H1 (cell line): Measurements from ENCODE around the gene GNB1L. TPM values are rescaled to one million over a fixed set of nuclear protein-coding genes. Genes with fewer than 3 reads are reported as not detected.
A peak's percentile ranks its signal among the peaks of the same experiment; 100 is the strongest.

Experiments
- CTCF ChIA-PET: fragments of 300-600 bp; sonication (Branson Sonifier 250); formaldehyde crosslinking; loops from one replicate; lab custom pipeline; 2021; ENCODE audit not compliant: partially characterized antibody; lab: Charles Lee
- POLR2A ChIA-PET: fragments of 300-600 bp; sonication (Branson Sonifier 250); formaldehyde crosslinking; loops from one replicate; lab custom pipeline; 2021; ENCODE audit warnings: inconsistent platforms; ENCODE audit not compliant: partially characterized antibody; lab: Charles Lee
- DNase-seq, 2 experiments: peaks; one replicate each; pipeline versions ENCODE4 v3.0.0 to v3.0.0-alpha.2; 2010 to 2022; ENCODE audit warnings: low spot score in 2 of 2, low read depth in 1 of 2, mixed read lengths in 1 of 2
- FAIRE-seq: peaks from 2 replicates; lab custom pipeline; 2011; peaks lifted over from hg19 to GRCh38; lab: Jason Lieb, UNC
- H2AFZ ChIP-seq: 2 replicates; pipeline ENCODE4 v1.8.1; 2012; ENCODE audit warnings: low read length, inconsistent platforms
- H2AK5ac ChIP-seq: 2 replicates; pipeline ENCODE4 v1.6.1; 2013; ENCODE audit warnings: low read depth, low read length
- H2BK120ac ChIP-seq: replicated peaks from 2 replicates; pipeline ENCODE3; 2013; ENCODE audit warnings: low read depth, low read length, inconsistent platforms
- H2BK12ac ChIP-seq: 2 replicates; pipeline ENCODE4 v1.6.1; 2013; ENCODE audit warnings: low read depth, low read length
- H2BK15ac ChIP-seq: 2 replicates; pipeline ENCODE4 v1.6.1; 2013; ENCODE audit warnings: low read length
- H2BK20ac ChIP-seq: 2 replicates; pipeline ENCODE4 v1.6.1; 2013; ENCODE audit warnings: low read length
- H2BK5ac ChIP-seq: 2 replicates; pipeline ENCODE4 v1.6.1; 2013; ENCODE audit warnings: low read depth, low read length
- H3K14ac ChIP-seq: 2 replicates; pipeline ENCODE4 v1.6.1; 2013; ENCODE audit warnings: inconsistent platforms; ENCODE audit not compliant: insufficient read length
- H3K18ac ChIP-seq: 2 replicates; pipeline ENCODE4 v1.6.1; 2013; ENCODE audit warnings: low read length; ENCODE audit errors: extremely low read depth
- H3K23ac ChIP-seq: 2 replicates; pipeline ENCODE4 v1.6.1; 2013; ENCODE audit warnings: inconsistent platforms; ENCODE audit not compliant: insufficient read length
- H3K23me2 ChIP-seq: 2 replicates; pipeline ENCODE4 v1.6.1; 2013; ENCODE audit warnings: low read depth, low read length
- H3K27ac ChIP-seq: 2 replicates; pipeline ENCODE4 v1.6.1; 2011; ENCODE audit warnings: low read depth, low read length, inconsistent platforms
- H3K27me3 ChIP-seq, 4 experiments: replicated peaks in 1 of 4; 1 replicate in 1 of 4; 2 replicates in 3 of 4; pipeline versions ENCODE4 v1.6.1 to v1.8.1; 2011 to 2013; ENCODE audit warnings: low read length in 3 of 4, mild to moderate bottlenecking in 3 of 4, inconsistent platforms in 2 of 4, mixed read lengths in 2 of 4, moderate library complexity in 1 of 4; ENCODE audit not compliant: control insufficient read depth in 3 of 4, insufficient read depth in 3 of 4; ENCODE audit errors: extremely low read depth in 1 of 4
- H3K36me3 ChIP-seq, 4 experiments: 2 replicates each; pipeline versions ENCODE4 v1.6.1 to v1.8.1; 2011 to 2013; ENCODE audit warnings: mild to moderate bottlenecking in 4 of 4, low read length in 3 of 4, moderate library complexity in 2 of 4, control low read depth in 1 of 4, inconsistent platforms in 1 of 4; ENCODE audit not compliant: insufficient read depth in 4 of 4, control insufficient read depth in 2 of 4
- H3K4ac ChIP-seq: replicated peaks from 2 replicates; pipeline ENCODE3; 2013; ENCODE audit warnings: low read length, low read depth, mixed read lengths, inconsistent platforms; ENCODE audit not compliant: insufficient read length
- H3K4me1 ChIP-seq, 4 experiments: replicated peaks in 1 of 4; 1 replicate in 1 of 4; 2 replicates in 3 of 4; pipeline versions ENCODE4 v1.6.1 to v1.8.1; 2011 to 2013; ENCODE audit warnings: low read length in 3 of 4, inconsistent platforms in 2 of 4, mixed read lengths in 1 of 4; ENCODE audit not compliant: insufficient read depth in 4 of 4, control insufficient read depth in 3 of 4
- H3K4me2 ChIP-seq, 2 experiments: 2 replicates each; pipeline versions ENCODE4 v1.6.1 to v1.8.1; 2011 to 2013; ENCODE audit warnings: low read depth in 2 of 2, low read length in 2 of 2, control low read depth in 1 of 2, inconsistent platforms in 1 of 2, mild to moderate bottlenecking in 1 of 2; ENCODE audit not compliant: insufficient read depth in 1 of 2
- H3K4me3 ChIP-seq, 4 experiments: fragments of 200-600, 300-600 bp in 1 of 4; sonication (generic), shearing (Covaris generic), sonication (Bioruptor Twin) in 1 of 4; 2 replicates each; pipeline versions ENCODE4 v1.5.1 to v1.8.1; 2011 to 2016; ENCODE audit warnings: low read length in 4 of 4, low read depth in 3 of 4, control low read depth in 2 of 4, inconsistent platforms in 2 of 4, mild to moderate bottlenecking in 2 of 4, mixed read lengths in 1 of 4, moderate library complexity in 1 of 4; ENCODE audit not compliant: insufficient read depth in 2 of 4; ENCODE audit errors: extremely low read depth in 1 of 4
- H3K56ac ChIP-seq: replicated peaks from 2 replicates; pipeline ENCODE3; 2013; ENCODE audit warnings: low read depth, mild to moderate bottlenecking, mixed read lengths, low read length, inconsistent platforms; ENCODE audit not compliant: insufficient read length
- H3K79me1 ChIP-seq: 2 replicates; pipeline ENCODE4 v1.6.1; 2013; ENCODE audit warnings: low read depth, low read length, control low read depth
- H3K79me2 ChIP-seq, 2 experiments: 2 replicates each; pipeline versions ENCODE4 v1.6.1 to v1.8.1; 2012 to 2013; ENCODE audit warnings: low read length in 2 of 2, mild to moderate bottlenecking in 2 of 2, inconsistent platforms in 1 of 2; ENCODE audit not compliant: insufficient read depth in 2 of 2, control insufficient read depth in 1 of 2
- H3K9ac ChIP-seq, 4 experiments: replicated peaks in 1 of 4; 1 replicate in 1 of 4; 2 replicates in 3 of 4; pipeline versions ENCODE4 v1.6.1 to v1.8.1; 2011 to 2013; ENCODE audit warnings: low read depth in 3 of 4, low read length in 3 of 4, control low read depth in 2 of 4, mild to moderate bottlenecking in 2 of 4, moderate library complexity in 2 of 4, inconsistent platforms in 1 of 4; ENCODE audit errors: extremely low read depth in 1 of 4
- H3K9me3 ChIP-seq, 2 experiments: 2 replicates each; pipeline versions ENCODE4 v1.6.1 to v1.8.1; 2012 to 2013; ENCODE audit warnings: mild to moderate bottlenecking in 2 of 2, moderate library complexity in 2 of 2, control low read depth in 1 of 2, inconsistent platforms in 1 of 2, low read depth in 1 of 2, low read length in 1 of 2, mixed read lengths in 1 of 2; ENCODE audit not compliant: insufficient read depth in 2 of 2
- H4K20me1 ChIP-seq, 2 experiments: replicated peaks in 1 of 2; 2 replicates each; pipeline versions ENCODE3 to v1.8.1; 2011 to 2013; ENCODE audit warnings: inconsistent platforms in 2 of 2, low read length in 2 of 2, mild to moderate bottlenecking in 1 of 2; ENCODE audit not compliant: insufficient read depth in 2 of 2, control insufficient read depth in 1 of 2
- H4K5ac ChIP-seq: 2 replicates; pipeline ENCODE4 v1.6.1; 2013; ENCODE audit warnings: low read length, low read depth, mixed read lengths, inconsistent platforms; ENCODE audit not compliant: insufficient read length
- H4K8ac ChIP-seq: 2 replicates; pipeline ENCODE4 v1.8.0; 2013; ENCODE audit warnings: mild to moderate bottlenecking, moderate library complexity, low read length, inconsistent platforms; ENCODE audit not compliant: insufficient read depth; ENCODE audit errors: extremely low read depth
- H4K91ac ChIP-seq: replicated peaks from 2 replicates; pipeline ENCODE3; 2013; ENCODE audit warnings: low read length, mixed read lengths, inconsistent platforms; ENCODE audit not compliant: insufficient read length
- ATF2 ChIP-seq: IDR thresholded peaks from 2 replicates; pipeline ENCODE4 v1.6.1; 2012; ENCODE audit warnings: low read length, inconsistent platforms
- EZH2 ChIP-seq: fragments of 200-600 bp; sonication (generic); IDR thresholded peaks from 2 replicates; pipeline ENCODE4 v1.7.1; 2012; ENCODE audit warnings: low read depth, mild to moderate bottlenecking, moderate library complexity, low read length, inconsistent platforms; ENCODE audit not compliant: severe bottlenecking
- GTF2F1 ChIP-seq: IDR thresholded peaks from 2 replicates; pipeline ENCODE4 v1.6.1; 2012; ENCODE audit warnings: low read depth, low read length, improper control_type of control experiment, borderline replicate concordance
- JUND ChIP-seq: IDR thresholded peaks from 2 replicates; pipeline ENCODE4 v1.6.1; 2011; ENCODE audit warnings: mild to moderate bottlenecking, improper control_type of control experiment, low read length
- MAFK ChIP-seq: IDR thresholded peaks from 2 replicates; pipeline ENCODE4 v1.6.1; 2012; ENCODE audit warnings: low read depth, mild to moderate bottlenecking, improper control_type of control experiment, low read length
- SIRT6 ChIP-seq: IDR thresholded peaks from one replicate; pipeline ENCODE4 v1.7.1; 2012; ENCODE audit warnings: low read length, inconsistent platforms
- TCF12 ChIP-seq: IDR thresholded peaks from 2 replicates; pipeline ENCODE4 v1.6.1; 2011; ENCODE audit warnings: low read depth, mild to moderate bottlenecking, low read length
- YY1 ChIP-seq: IDR thresholded peaks from 2 replicates; pipeline ENCODE4 v1.6.1; 2011; ENCODE audit warnings: low read depth, mild to moderate bottlenecking, low read length
- WGBS, 2 experiments: shearing (Covaris generic) in 1 of 2; methylation state at CpG; one replicate each; pipeline versions ENCODE4 v1.1.6 to v1.1.7; 2013 to 2015; ENCODE audit warnings: low lambda C conversion rate in 2 of 2, mixed read lengths in 2 of 2, inconsistent platforms in 1 of 2, low coverage in 1 of 2, missing lambda C conversion rate in 1 of 2; ENCODE audit not compliant: insufficient replicate concordance in 2 of 2, insufficient coverage in 1 of 2, insufficient read length in 1 of 2; ENCODE audit errors: extremely low coverage in 1 of 2, missing lambda C conversion rate in 1 of 2; 5-methylcytosine and 5-hydroxymethylcytosine counted together
- polyA plus RNA-seq, 7 experiments: library from polyadenylated mRNA; depleted of rRNA in 3 of 7; stranded (reverse) in 5 of 7; unstranded in 2 of 7; fragments of >200 nt in 5 of 7; fragments of 200-250 nt in 2 of 7; gene quantifications; 1 replicate in 5 of 7; 2 replicates in 1 of 7; 4 replicates in 1 of 7; pipeline versions ENCODE4 v1.2.1 to v1.2.3, GENCODE V29; 2011 to 2013; ENCODE audit warnings: missing spikeins in 2 of 7, mixed read lengths in 2 of 7
- total RNA-seq: library from RNA; stranded (reverse); fragmentation: NEBNext Ultra II Directional; extraction: Animal tissue kit (Norgen Biotek cat#: 25700); gene quantifications from 2 replicates; pipeline ENCODE4 v1.2.1, GENCODE V29; 2021

GNB1L gene
- total and polyA plus RNA-seq, 2 of the 8 experiments (the other 6 are each of a cell fraction or from before 2014, with no cell fraction given) = 14.0 to 15.6 TPM

DNA sequence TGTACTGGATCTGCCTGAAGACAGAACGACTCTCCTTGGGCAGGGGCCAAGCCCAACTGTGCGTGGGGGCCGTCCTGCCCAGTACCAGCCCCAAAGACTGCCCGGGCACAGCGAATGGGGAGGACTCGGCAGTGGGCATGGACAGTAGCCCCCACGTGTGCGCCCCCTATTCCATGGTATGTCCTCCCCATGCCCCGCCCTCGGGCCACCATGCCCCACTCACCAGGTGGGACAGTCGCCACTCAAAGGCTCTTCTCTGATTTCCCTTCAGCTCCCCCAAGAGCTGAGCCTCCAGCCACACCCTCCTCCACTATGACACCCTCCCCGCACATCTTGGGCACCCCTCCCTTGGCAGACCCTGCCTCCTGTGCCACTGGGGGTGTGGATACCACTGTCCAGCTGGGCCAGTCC, 43.5 kb downstream of the GNB1L start:
- Histone ChIP-seq H2BK5ac (no peak overlapping the region), H3K27ac (no peak overlapping the region), H3K4me2 (no peak overlapping the region), H2BK15ac (no peak overlapping the region), H3K18ac (no peak overlapping the region), H3K23me2 (no peaks in the 10 kb centered on the region), H2BK120ac (no peak overlapping the region), H3K9me3 (no peaks in the 10 kb centered on the region), H3K56ac (no peak overlapping the region), H3K79me2 (no peaks in the 10 kb centered on the region), H4K91ac (no peak overlapping the region), H2AK5ac (no peak overlapping the region), H4K20me1 (peaks cover 0 to 3% of the 10 kb centered on the region in 2 experiments), H3K23ac (no peak overlapping the region), H4K5ac (no peak overlapping the region), H3K4ac (no peak overlapping the region), H2BK12ac (no peak overlapping the region), H3K79me1 (no peaks in the 10 kb centered on the region), H3K4me3 (no peak overlapping the region), H4K8ac (no peak overlapping the region), H3K9ac (no peak overlapping the region), H2BK20ac (no peak overlapping the region), H3K36me3 (no peaks in the 10 kb centered on the region), H3K14ac (no peak overlapping the region), H2AFZ (no peak overlapping the region), H3K27me3 (no peaks in the 10 kb centered on the region), H3K4me1 (no peaks in the 10 kb centered on the region; a peak in 1 of 7 replicates)
- FAIRE-seq (no peak), DNase-seq (peak in 1 of 2 experiments; percentile 39)
- POLR2A ChIA-PET = no interaction called here
- CTCF ChIA-PET = interaction anchor here (0.6 to 3.2 kb wide), 8 partner anchors 10 to 102 kb away, joined by 3 to 14 read pairs (median 4); no protein-coding TSS in a partner anchor
- WGBS, 2 experiments = 78% methylated on average over 11 of the region's 12 CpGs; no CpG with 5 or more reads in 1 of the 2 experiments
- TF ChIP-seq JUND (no peak), MAFK (no peak), YY1 (no peak), ATF2 (no peak), GTF2F1 (no peak), TCF12 (no peak), EZH2 (no peak), SIRT6 (no peak)
